GM23338 (cell line): ENCODE data around the gene FBXW10. TPM values are rescaled to one million over a fixed set of nuclear protein-coding genes. Genes with fewer than 3 reads are reported as not detected.
A peak's percentile ranks its signal among the peaks of the same experiment; 100 is the strongest.
"Not testable (repeated sequence)": the region's sequence is repeated elsewhere in the genome, so short reads cannot be mapped to it uniquely, and the experiment has no call there.

ENCODE experiments used
- ATAC-seq: fragments of 200-7000 bp; cut with Tn5 transposase; 3 replicates; pipeline ENCODE4 v1.9.1; 2020
- DNase-seq: peaks from one replicate; pipeline ENCODE4 v3.0.0-alpha.2; 2015; ENCODE audit warnings: low spot score
- H2AFZ ChIP-seq: fragments of 200-600 bp; sonication (generic); 2 replicates; pipeline ENCODE4 v1.8.0; 2016; ENCODE audit warnings: antibody characterized with exemption, mild to moderate bottlenecking, moderate library complexity
- H3F3A ChIP-seq: fragments of 200-600 bp; sonication (generic); replicated peaks from 2 replicates; pipeline ENCODE4 v1.8.0; 2017; ENCODE audit warnings: antibody characterized with exemption, mixed run types, low read depth
- H3K27ac ChIP-seq: fragments of 200-600 bp; sonication (generic); 2 replicates; pipeline ENCODE4 v1.6.1; 2016; ENCODE audit warnings: low read depth
- H3K27me3 ChIP-seq: fragments of 200-600 bp; sonication (generic); 2 replicates; pipeline ENCODE4 v1.8.0; 2016; ENCODE audit warnings: mild to moderate bottlenecking, mixed run types, moderate library complexity; ENCODE audit not compliant: insufficient read depth
- H3K36me3 ChIP-seq: fragments of 200-600 bp; sonication (generic); 2 replicates; pipeline ENCODE4 v1.8.0; 2016; ENCODE audit warnings: mild to moderate bottlenecking; ENCODE audit not compliant: insufficient read depth
- H3K4me1 ChIP-seq: fragments of 200-600 bp; sonication (generic); 2 replicates; pipeline ENCODE4 v1.8.0; 2016; ENCODE audit warnings: mild to moderate bottlenecking, moderate library complexity; ENCODE audit not compliant: insufficient read depth
- H3K4me2 ChIP-seq: fragments of 200-600 bp; sonication (generic); 2 replicates; pipeline ENCODE4 v1.7.1; 2017; ENCODE audit warnings: mixed run types
- H3K4me3 ChIP-seq: fragments of 200-600 bp; sonication (generic); 2 replicates; pipeline ENCODE4 v1.6.1; 2016; ENCODE audit warnings: mixed run types
- H3K79me2 ChIP-seq: fragments of 200-600 bp; sonication (generic); replicated peaks from 2 replicates; pipeline ENCODE4 v1.8.0; 2017; ENCODE audit warnings: mild to moderate bottlenecking; ENCODE audit not compliant: insufficient read depth
- H3K9me2 ChIP-seq: fragments of 200-600 bp; sonication (generic); 2 replicates; pipeline ENCODE4 v1.8.0; 2017; ENCODE audit not compliant: insufficient read depth
- H4K20me1 ChIP-seq: fragments of 200-600 bp; sonication (generic); replicated peaks from 2 replicates; pipeline ENCODE4 v1.8.0; 2017; ENCODE audit warnings: mild to moderate bottlenecking; ENCODE audit not compliant: insufficient read depth
- H3K27ac Mint-ChIP-seq: 2 replicates; pipeline ENCODE4 v1.8.0; 2020; ENCODE audit warnings: inconsistent platforms, mild to moderate bottlenecking, moderate library complexity, mixed read lengths
- H3K27me3 Mint-ChIP-seq: 3 replicates; pipeline ENCODE4 v1.8.0; 2022; ENCODE audit warnings: low read depth, mild to moderate bottlenecking, moderate library complexity, mixed read lengths, inconsistent platforms; ENCODE audit not compliant: insufficient read depth, poor library complexity
- H3K36me3 Mint-ChIP-seq: 3 replicates; pipeline ENCODE4 v1.8.0; 2021; ENCODE audit warnings: low read depth, mild to moderate bottlenecking, inconsistent platforms, moderate library complexity, mixed read lengths
- H3K4me1 Mint-ChIP-seq: 3 replicates; pipeline ENCODE4 v1.8.0; 2020; ENCODE audit warnings: mild to moderate bottlenecking, inconsistent platforms, mixed read lengths
- H3K4me3 Mint-ChIP-seq: 3 replicates; pipeline ENCODE4 v1.8.0; 2021; ENCODE audit warnings: moderate library complexity, mild to moderate bottlenecking, inconsistent platforms, mixed read lengths
- H3K9me3 Mint-ChIP-seq: 3 replicates; pipeline ENCODE4 v1.8.0; 2020; ENCODE audit warnings: moderate library complexity, mild to moderate bottlenecking, inconsistent platforms, mixed read lengths
- CTCF ChIP-seq, 2 experiments: fragments of 200-600 bp in 1 of 2; sonication (generic) in 1 of 2; conservative IDR thresholded peaks; 2 replicates each; pipeline versions ENCODE4 v1.5.1 to v1.6.1; 2016 to 2017; ENCODE audit warnings: antibody characterized with exemption in 2 of 2, low read depth in 2 of 2, mild to moderate bottlenecking in 2 of 2, moderate library complexity in 1 of 2
- polyA plus RNA-seq: library from polyadenylated mRNA; unstranded; fragments of >200 nt; fragmentation: Nextera tagmentation; extraction: Ambion mirVana; gene quantifications from 2 replicates; pipeline ENCODE4 v1.2.1, GENCODE V29; 2016
- small RNA-seq: library from RNA; depleted of rRNA; stranded (forward); fragments of <200 nt; gene quantifications from one replicate; pipeline ENCODE3, GENCODE V24; 2014; ENCODE audit warnings: low replicate concordance
- total RNA-seq: library from RNA; depleted of rRNA; stranded (reverse); fragments of >200 nt; shearing (Covaris generic); gene quantifications from 2 replicates; pipeline ENCODE4 v1.2.3, GENCODE V29; 2014; rRNA removed

The FBXW10 gene
- total and polyA plus RNA-seq, 2 experiments from 2014 or later, result 0.07 TPM; not detected in 1

GRCh38 chr17:18816489-18817371 lies 72.9 kb downstream of the FBXW10 start:
- not testable (repeated sequence) for H3K4me1 ChIP-seq, H4K20me1 ChIP-seq, H3K9me2 ChIP-seq, H3K9me3 Mint-ChIP-seq, H3K27me3 ChIP-seq, H3K79me2 ChIP-seq, H3F3A ChIP-seq, H3K36me3 ChIP-seq, H3K4me2 ChIP-seq, H3K27me3 Mint-ChIP-seq, H3K36me3 Mint-ChIP-seq, H3K27ac ChIP-seq, H3K4me3 Mint-ChIP-seq, H2AFZ ChIP-seq, H3K4me3 ChIP-seq, H3K4me1 Mint-ChIP-seq, H3K27ac Mint-ChIP-seq
- DNase-seq, result peak; percentile 86
- TF ChIP-seq CTCF (conservative IDR thresholded peaks at IDR 0.05; ENCODE audit: low read depth in 2 of 2), result peak; percentile 61 to 71
- peak; percentile 90 for ATAC-seq

- H3K4me2 ChIP-seq, H3K27me3 Mint-ChIP-seq, H3K27ac Mint-ChIP-seq, H3K4me1 Mint-ChIP-seq, H3K27me3 ChIP-seq, H3F3A ChIP-seq, H3K79me2 ChIP-seq, H3K4me3 Mint-ChIP-seq, H3K9me3 Mint-ChIP-seq, DNase-seq, H3K36me3 Mint-ChIP-seq, H3K27ac ChIP-seq, H2AFZ ChIP-seq, ATAC-seq, H4K20me1 ChIP-seq, H3K36me3 ChIP-seq, H3K4me1 ChIP-seq, H3K4me3 ChIP-seq, H3K9me2 ChIP-seq: not testable (repeated sequence)
These were observed 77.6 kb downstream of the FBXW10 start for GRCh38 chr17:18821430-18821829.

GRCh38 chr17:18827613-18828012 lies 83.8 kb downstream of the FBXW10 start:
- H3K4me1 ChIP-seq, H3K27ac Mint-ChIP-seq, H2AFZ ChIP-seq, H3K27ac ChIP-seq, DNase-seq, H3K4me3 Mint-ChIP-seq, H3K9me3 Mint-ChIP-seq, H3K4me3 ChIP-seq, H3K36me3 Mint-ChIP-seq, H3K27me3 Mint-ChIP-seq, H3K27me3 ChIP-seq, H3K9me2 ChIP-seq, H3K4me1 Mint-ChIP-seq, H3F3A ChIP-seq, H3K4me2 ChIP-seq, ATAC-seq, H4K20me1 ChIP-seq, H3K36me3 ChIP-seq, H3K79me2 ChIP-seq: not testable (repeated sequence)

Small RNAs within 50 kb of the gene (small RNA-seq; reads per million reads assigned to genes)
- not detected for gene AC026271.4

Other genes starting within 250 kb of the FBXW10 start
- gene TBC1D28, start 99.7 kb upstream of the FBXW10 start, total RNA-seq, result not detected in 2 replicates
- not detected in 2 replicates for gene TBC1D28, start 99.7 kb upstream of the FBXW10 start, polyA plus RNA-seq
- 21.1 and 22.3 TPM in 2 replicates for gene FOXO3B, start 61.7 kb upstream of the FBXW10 start, total RNA-seq
- gene FOXO3B, start 61.7 kb upstream of the FBXW10 start, polyA plus RNA-seq, result 2.3 and 2.7 TPM in 2 replicates
- 27.4 and 40.5 TPM in 2 replicates for gene TVP23B, start 37.1 kb downstream of the FBXW10 start, total RNA-seq
- 25.0 and 26.3 TPM in 2 replicates for gene TVP23B, start 37.1 kb downstream of the FBXW10 start, polyA plus RNA-seq
- gene PRPSAP2, start 114.1 kb downstream of the FBXW10 start, total RNA-seq, result 54.4 and 55.4 TPM in 2 replicates
- 32.3 and 34.6 TPM in 2 replicates for gene PRPSAP2, start 114.1 kb downstream of the FBXW10 start, polyA plus RNA-seq
- gene SLC5A10, start 208.1 kb downstream of the FBXW10 start, total RNA-seq, result 0.10 TPM in 1 of 2 replicates, not detected in the other
- gene SLC5A10, start 208.1 kb downstream of the FBXW10 start, polyA plus RNA-seq, result not detected in 2 replicates